WTC11 (cell line): ENCODE measurements around the gene PTPRK. TPM values are rescaled to one million over a fixed set of nuclear protein-coding genes. Genes with fewer than 3 reads are reported as not detected.
A peak's percentile ranks its signal among the peaks of the same experiment; 100 is the strongest.

ENCODE experiments used
- ATAC-seq: fragments of 200-7000 bp; cut with Tn5 transposase; 2 replicates; pipeline ENCODE4 v1.10.0; 2021; ENCODE audit warnings: mild to moderate bottlenecking, moderate library complexity
- CTCF ChIA-PET: fragments of 300-600 bp; sonication (Branson Sonifier 250); formaldehyde crosslinking; loops from one replicate; lab custom pipeline; 2021; ENCODE audit warnings: antibody characterized with exemption; lab: Charles Lee
- POLR2A ChIA-PET: fragments of 350-600 bp; sonication (Branson Sonifier 250); formaldehyde crosslinking; loops from one replicate; lab custom pipeline; 2021; ENCODE audit warnings: antibody characterized with exemption; lab: Charles Lee
- DNase-seq: peaks from one replicate; pipeline ENCODE4 v3.0.0; 2021; ENCODE audit warnings: low spot score
- H3K27ac Mint-ChIP-seq: 2 replicates; pipeline ENCODE4 v1.8.0; 2021; ENCODE audit warnings: mixed read lengths
- H3K27me3 Mint-ChIP-seq: 2 replicates; pipeline ENCODE4 v1.8.0; 2021; ENCODE audit warnings: low read depth, mild to moderate bottlenecking, moderate library complexity, mixed read lengths
- H3K36me3 Mint-ChIP-seq: 2 replicates; pipeline ENCODE4 v1.8.0; 2021; ENCODE audit warnings: mixed read lengths
- H3K4me1 Mint-ChIP-seq: 2 replicates; pipeline ENCODE4 v1.8.0; 2022; ENCODE audit warnings: mixed read lengths
- H3K4me3 Mint-ChIP-seq: 2 replicates; pipeline ENCODE4 v1.8.0; 2021; ENCODE audit warnings: mild to moderate bottlenecking, moderate library complexity, mixed read lengths
- H3K9me3 Mint-ChIP-seq: 2 replicates; pipeline ENCODE4 v1.8.0; 2021; ENCODE audit warnings: mixed read lengths
- CBFB ChIP-seq: sonication (generic); formaldehyde crosslinking; IDR thresholded peaks from 2 replicates; pipeline ENCODE4 v1.8.1; 2022; ENCODE audit warnings: mild to moderate bottlenecking, low read depth, missing genetic modification reagents
- GABPB1 ChIP-seq: sonication (generic); formaldehyde crosslinking; IDR thresholded peaks from 2 replicates; pipeline ENCODE4 v1.8.1; 2023; ENCODE audit warnings: mild to moderate bottlenecking, missing genetic modification reagents
- JAZF1 ChIP-seq: fragments of 250-450 bp; sonication (Bioruptor Pico); IDR thresholded peaks from 2 replicates; pipeline ENCODE4 v1.9.0; 2021; ENCODE audit warnings: moderate library complexity, mild to moderate bottlenecking, inconsistent platforms
- MYBL2 ChIP-seq: sonication (generic); formaldehyde crosslinking; IDR thresholded peaks from 2 replicates; pipeline ENCODE4 v1.8.1; 2023; ENCODE audit warnings: mild to moderate bottlenecking, moderate library complexity, missing genetic modification reagents
- NFE2L1 ChIP-seq: sonication (generic); formaldehyde crosslinking; IDR thresholded peaks from 2 replicates; pipeline ENCODE4 v1.8.1; 2023; ENCODE audit warnings: missing genetic modification reagents
- NR1H2 ChIP-seq: sonication (generic); formaldehyde crosslinking; IDR thresholded peaks from 2 replicates; pipeline ENCODE4 v1.9.0; 2021; ENCODE audit warnings: mild to moderate bottlenecking, moderate library complexity, missing genetic modification reagents
- OVOL2 ChIP-seq: fragments of 250-450 bp; sonication (Bioruptor Pico); IDR thresholded peaks from 2 replicates; pipeline ENCODE4 v1.9.0; 2021; ENCODE audit warnings: mild to moderate bottlenecking, borderline replicate concordance
- PRRX2 ChIP-seq: fragments of 250-450 bp; sonication (Bioruptor Pico); IDR thresholded peaks from 2 replicates; pipeline ENCODE4 v1.8.0; 2021; ENCODE audit warnings: mild to moderate bottlenecking
- RELA ChIP-seq: sonication (generic); formaldehyde crosslinking; IDR thresholded peaks from 2 replicates; pipeline ENCODE4 v1.8.1; 2022; ENCODE audit warnings: missing genetic modification reagents, mild to moderate bottlenecking, borderline replicate concordance
- SMAD4 ChIP-seq: sonication (generic); formaldehyde crosslinking; IDR thresholded peaks from 2 replicates; pipeline ENCODE4 v1.8.0; 2022; ENCODE audit warnings: mild to moderate bottlenecking, missing genetic modification reagents
- SOX15 ChIP-seq: fragments of 250-450 bp; sonication (Bioruptor Pico); IDR thresholded peaks from 2 replicates; pipeline ENCODE4 v1.9.0; 2021; ENCODE audit warnings: mild to moderate bottlenecking
- ZBTB21 ChIP-seq: sonication (generic); formaldehyde crosslinking; IDR thresholded peaks from 2 replicates; pipeline ENCODE4 v1.8.1; 2023; ENCODE audit warnings: mild to moderate bottlenecking, missing genetic modification reagents, borderline replicate concordance
- ZNF219 ChIP-seq: sonication (generic); formaldehyde crosslinking; IDR thresholded peaks from 2 replicates; pipeline ENCODE4 v1.8.0; 2023; ENCODE audit warnings: missing genetic modification reagents, mild to moderate bottlenecking, borderline replicate concordance
- total RNA-seq: library from RNA; stranded (reverse); gene quantifications from 3 replicates; pipeline ENCODE4 v1.2.3, GENCODE V29; 2021
- TF ChIP-seq, protein P1 (sequence below): fragments of 250-450 bp; sonication (Bioruptor Pico); IDR thresholded peaks from 2 replicates; pipeline ENCODE4 v1.9.0; 2021; ENCODE audit warnings: mild to moderate bottlenecking, borderline replicate concordance
- TF ChIP-seq, protein P2 (sequence below): sonication (generic); formaldehyde crosslinking; IDR thresholded peaks from 2 replicates; pipeline ENCODE4 v1.8.1; 2022; ENCODE audit warnings: low read depth, mild to moderate bottlenecking, moderate library complexity, missing genetic modification reagents, borderline replicate concordance
- TF ChIP-seq, protein P3 (sequence below): sonication (generic); formaldehyde crosslinking; IDR thresholded peaks from 2 replicates; pipeline ENCODE4 v1.8.1; 2023; ENCODE audit warnings: mild to moderate bottlenecking, missing genetic modification reagents, moderate library complexity
- TF ChIP-seq, protein P4 (sequence below): sonication (generic); formaldehyde crosslinking; IDR thresholded peaks from 2 replicates; pipeline ENCODE4 v1.8.1; 2023; ENCODE audit warnings: mild to moderate bottlenecking, missing genetic modification reagents
- TF ChIP-seq, protein P5 (sequence below): sonication (generic); formaldehyde crosslinking; IDR thresholded peaks from 2 replicates; pipeline ENCODE4 v1.8.1; 2023; ENCODE audit warnings: mild to moderate bottlenecking, moderate library complexity, missing genetic modification reagents
- TF ChIP-seq, protein P6 (sequence below): sonication (generic); formaldehyde crosslinking; IDR thresholded peaks from 2 replicates; pipeline ENCODE4 v1.8.1; 2022; ENCODE audit warnings: mild to moderate bottlenecking, missing genetic modification reagents, moderate library complexity, borderline replicate concordance
- TF ChIP-seq, protein P7 (sequence below): sonication (generic); formaldehyde crosslinking; IDR thresholded peaks from 2 replicates; pipeline ENCODE4 v1.8.1; 2022; ENCODE audit warnings: mild to moderate bottlenecking, moderate library complexity, missing genetic modification reagents
- TF ChIP-seq, protein P8 (sequence below): sonication (generic); formaldehyde crosslinking; conservative IDR thresholded peaks from 2 replicates; pipeline ENCODE4 v1.8.1; 2022; ENCODE audit warnings: mild to moderate bottlenecking, missing genetic modification reagents

Gene PTPRK
- total RNA-seq, 1 experiment from 2014 or later, result 44.8 TPM

DNA sequence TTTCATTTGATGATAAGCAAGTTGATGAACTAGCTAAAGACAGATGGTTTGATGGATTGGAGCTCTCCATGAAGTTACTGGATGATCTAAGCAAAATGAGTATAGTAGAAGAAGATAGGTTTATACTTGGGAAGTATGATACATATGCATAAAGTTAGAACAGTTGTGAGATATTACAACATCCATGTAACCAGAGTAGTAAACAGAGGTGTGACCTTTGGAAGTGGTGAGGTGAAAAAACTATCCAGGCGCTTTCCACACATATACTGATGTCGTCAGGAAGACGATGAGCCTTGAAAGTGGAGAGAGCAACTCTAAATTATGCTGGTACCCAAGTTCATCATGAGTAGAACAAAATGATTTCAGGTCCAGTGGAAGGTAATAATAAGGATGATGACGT is 271.0 kb downstream of the PTPRK start (continued):
- TF ChIP-seq, protein P1, sequence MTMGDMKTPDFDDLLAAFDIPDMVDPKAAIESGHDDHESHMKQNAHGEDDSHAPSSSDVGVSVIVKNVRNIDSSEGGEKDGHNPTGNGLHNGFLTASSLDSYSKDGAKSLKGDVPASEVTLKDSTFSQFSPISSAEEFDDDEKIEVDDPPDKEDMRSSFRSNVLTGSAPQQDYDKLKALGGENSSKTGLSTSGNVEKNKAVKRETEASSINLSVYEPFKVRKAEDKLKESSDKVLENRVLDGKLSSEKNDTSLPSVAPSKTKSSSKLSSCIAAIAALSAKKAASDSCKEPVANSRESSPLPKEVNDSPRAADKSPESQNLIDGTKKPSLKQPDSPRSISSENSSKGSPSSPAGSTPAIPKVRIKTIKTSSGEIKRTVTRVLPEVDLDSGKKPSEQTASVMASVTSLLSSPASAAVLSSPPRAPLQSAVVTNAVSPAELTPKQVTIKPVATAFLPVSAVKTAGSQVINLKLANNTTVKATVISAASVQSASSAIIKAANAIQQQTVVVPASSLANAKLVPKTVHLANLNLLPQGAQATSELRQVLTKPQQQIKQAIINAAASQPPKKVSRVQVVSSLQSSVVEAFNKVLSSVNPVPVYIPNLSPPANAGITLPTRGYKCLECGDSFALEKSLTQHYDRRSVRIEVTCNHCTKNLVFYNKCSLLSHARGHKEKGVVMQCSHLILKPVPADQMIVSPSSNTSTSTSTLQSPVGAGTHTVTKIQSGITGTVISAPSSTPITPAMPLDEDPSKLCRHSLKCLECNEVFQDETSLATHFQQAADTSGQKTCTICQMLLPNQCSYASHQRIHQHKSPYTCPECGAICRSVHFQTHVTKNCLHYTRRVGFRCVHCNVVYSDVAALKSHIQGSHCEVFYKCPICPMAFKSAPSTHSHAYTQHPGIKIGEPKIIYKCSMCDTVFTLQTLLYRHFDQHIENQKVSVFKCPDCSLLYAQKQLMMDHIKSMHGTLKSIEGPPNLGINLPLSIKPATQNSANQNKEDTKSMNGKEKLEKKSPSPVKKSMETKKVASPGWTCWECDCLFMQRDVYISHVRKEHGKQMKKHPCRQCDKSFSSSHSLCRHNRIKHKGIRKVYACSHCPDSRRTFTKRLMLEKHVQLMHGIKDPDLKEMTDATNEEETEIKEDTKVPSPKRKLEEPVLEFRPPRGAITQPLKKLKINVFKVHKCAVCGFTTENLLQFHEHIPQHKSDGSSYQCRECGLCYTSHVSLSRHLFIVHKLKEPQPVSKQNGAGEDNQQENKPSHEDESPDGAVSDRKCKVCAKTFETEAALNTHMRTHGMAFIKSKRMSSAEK (CRISPR knock-in tag), result no peak
- TF ChIP-seq, protein P2, sequence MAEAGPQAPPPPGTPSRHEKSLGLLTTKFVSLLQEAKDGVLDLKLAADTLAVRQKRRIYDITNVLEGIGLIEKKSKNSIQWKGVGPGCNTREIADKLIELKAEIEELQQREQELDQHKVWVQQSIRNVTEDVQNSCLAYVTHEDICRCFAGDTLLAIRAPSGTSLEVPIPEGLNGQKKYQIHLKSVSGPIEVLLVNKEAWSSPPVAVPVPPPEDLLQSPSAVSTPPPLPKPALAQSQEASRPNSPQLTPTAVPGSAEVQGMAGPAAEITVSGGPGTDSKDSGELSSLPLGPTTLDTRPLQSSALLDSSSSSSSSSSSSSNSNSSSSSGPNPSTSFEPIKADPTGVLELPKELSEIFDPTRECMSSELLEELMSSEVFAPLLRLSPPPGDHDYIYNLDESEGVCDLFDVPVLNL (CRISPR knock-in tag), result no peak
- TF ChIP-seq, protein P3, sequence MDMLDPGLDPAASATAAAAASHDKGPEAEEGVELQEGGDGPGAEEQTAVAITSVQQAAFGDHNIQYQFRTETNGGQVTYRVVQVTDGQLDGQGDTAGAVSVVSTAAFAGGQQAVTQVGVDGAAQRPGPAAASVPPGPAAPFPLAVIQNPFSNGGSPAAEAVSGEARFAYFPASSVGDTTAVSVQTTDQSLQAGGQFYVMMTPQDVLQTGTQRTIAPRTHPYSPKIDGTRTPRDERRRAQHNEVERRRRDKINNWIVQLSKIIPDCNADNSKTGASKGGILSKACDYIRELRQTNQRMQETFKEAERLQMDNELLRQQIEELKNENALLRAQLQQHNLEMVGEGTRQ (CRISPR knock-in tag), result no peak
- TF ChIP-seq CBFB (CRISPR knock-in tag), result no peak
- TF ChIP-seq, protein P4, sequence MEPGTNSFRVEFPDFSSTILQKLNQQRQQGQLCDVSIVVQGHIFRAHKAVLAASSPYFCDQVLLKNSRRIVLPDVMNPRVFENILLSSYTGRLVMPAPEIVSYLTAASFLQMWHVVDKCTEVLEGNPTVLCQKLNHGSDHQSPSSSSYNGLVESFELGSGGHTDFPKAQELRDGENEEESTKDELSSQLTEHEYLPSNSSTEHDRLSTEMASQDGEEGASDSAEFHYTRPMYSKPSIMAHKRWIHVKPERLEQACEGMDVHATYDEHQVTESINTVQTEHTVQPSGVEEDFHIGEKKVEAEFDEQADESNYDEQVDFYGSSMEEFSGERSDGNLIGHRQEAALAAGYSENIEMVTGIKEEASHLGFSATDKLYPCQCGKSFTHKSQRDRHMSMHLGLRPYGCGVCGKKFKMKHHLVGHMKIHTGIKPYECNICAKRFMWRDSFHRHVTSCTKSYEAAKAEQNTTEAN (CRISPR knock-in tag), result no peak
- TF ChIP-seq PRRX2 (CRISPR knock-in tag), result no peak

DNA sequence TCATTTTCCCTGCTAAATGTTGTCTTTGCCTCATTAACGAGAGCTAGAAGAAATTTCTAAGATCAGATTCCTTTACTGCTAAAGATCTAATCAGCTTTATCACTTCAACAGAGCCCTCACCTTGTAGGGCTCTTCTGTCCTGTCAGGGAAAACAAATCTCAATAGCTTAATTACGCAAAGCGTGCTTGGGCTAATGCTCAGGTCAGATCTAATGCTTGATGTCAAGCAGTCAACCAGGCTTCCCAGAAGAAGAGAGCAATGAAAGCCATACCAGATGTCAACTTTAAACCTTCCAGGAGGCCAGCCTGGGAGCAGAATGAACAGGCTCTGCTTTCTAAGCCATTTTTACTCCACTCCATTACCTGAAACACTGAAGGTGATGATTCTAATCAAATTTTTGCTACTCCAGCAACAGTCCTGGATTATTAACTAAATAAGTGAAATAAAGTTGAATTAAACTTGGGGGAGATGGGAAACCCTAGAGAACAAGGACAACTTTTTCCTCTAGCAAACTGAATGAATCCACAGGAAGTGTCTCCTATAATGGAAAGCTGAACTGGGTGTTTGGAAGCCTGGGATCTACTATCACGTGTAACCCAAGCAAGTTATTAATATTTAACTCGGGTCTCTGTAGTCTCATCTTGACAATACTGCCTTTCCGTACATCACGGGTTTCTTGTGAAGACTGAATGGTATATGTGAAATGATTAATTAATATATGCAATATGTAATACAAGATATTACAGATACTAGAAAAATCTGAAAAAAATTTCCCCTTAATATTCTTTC is 273.7 kb downstream of the PTPRK start:
- ChIA-PET POLR2A (interaction anchor here (0.7 kb wide), 1 partner anchor 309 kb away, joined by 3 read pairs; no protein-coding TSS in a partner anchor), CTCF (no interaction called here)
- Mint-ChIP-seq H3K4me1 (peaks cover 4% of the 10 kb centered on the region; the same call in 1 of the 2 replicates), H3K4me3 (no peak overlapping the region), H3K9me3 (no peaks in the 10 kb centered on the region), H3K27me3 (no peaks in the 10 kb centered on the region), H3K27ac (peak overlapping the region; percentile 36; the same call in 1 of the 2 replicates), H3K36me3 (no peaks in the 10 kb centered on the region)
- TF ChIP-seq RELA (CRISPR knock-in tag) (no peak), SOX15 (CRISPR knock-in tag) (no peak), GABPB1 (CRISPR knock-in tag) (no peak), SMAD4 (CRISPR knock-in tag) (no peak), JAZF1 (CRISPR knock-in tag) (no peak), MYBL2 (no peak), OVOL2 (CRISPR knock-in tag) (no peak), NFE2L1 (CRISPR knock-in tag) (no peak), NR1H2 (CRISPR knock-in tag) (no peak), ZNF219 (no peak), ZBTB21 (CRISPR knock-in tag) (no peak)
- TF ChIP-seq, protein P5, sequence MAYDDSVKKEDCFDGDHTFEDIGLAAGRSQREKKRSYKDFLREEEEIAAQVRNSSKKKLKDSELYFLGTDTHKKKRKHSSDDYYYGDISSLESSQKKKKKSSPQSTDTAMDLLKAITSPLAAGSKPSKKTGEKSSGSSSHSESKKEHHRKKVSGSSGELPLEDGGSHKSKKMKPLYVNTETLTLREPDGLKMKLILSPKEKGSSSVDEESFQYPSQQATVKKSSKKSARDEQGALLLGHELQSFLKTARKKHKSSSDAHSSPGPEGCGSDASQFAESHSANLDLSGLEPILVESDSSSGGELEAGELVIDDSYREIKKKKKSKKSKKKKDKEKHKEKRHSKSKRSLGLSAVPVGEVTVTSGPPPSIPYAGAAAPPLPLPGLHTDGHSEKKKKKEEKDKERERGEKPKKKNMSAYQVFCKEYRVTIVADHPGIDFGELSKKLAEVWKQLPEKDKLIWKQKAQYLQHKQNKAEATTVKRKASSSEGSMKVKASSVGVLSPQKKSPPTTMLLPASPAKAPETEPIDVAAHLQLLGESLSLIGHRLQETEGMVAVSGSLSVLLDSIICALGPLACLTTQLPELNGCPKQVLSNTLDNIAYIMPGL (CRISPR knock-in tag), result no peak
- TF ChIP-seq, protein P6, sequence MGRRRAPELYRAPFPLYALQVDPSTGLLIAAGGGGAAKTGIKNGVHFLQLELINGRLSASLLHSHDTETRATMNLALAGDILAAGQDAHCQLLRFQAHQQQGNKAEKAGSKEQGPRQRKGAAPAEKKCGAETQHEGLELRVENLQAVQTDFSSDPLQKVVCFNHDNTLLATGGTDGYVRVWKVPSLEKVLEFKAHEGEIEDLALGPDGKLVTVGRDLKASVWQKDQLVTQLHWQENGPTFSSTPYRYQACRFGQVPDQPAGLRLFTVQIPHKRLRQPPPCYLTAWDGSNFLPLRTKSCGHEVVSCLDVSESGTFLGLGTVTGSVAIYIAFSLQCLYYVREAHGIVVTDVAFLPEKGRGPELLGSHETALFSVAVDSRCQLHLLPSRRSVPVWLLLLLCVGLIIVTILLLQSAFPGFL (CRISPR knock-in tag), result no peak
- TF ChIP-seq, protein P3 (CRISPR knock-in tag), result no peak
- TF ChIP-seq, protein P7, sequence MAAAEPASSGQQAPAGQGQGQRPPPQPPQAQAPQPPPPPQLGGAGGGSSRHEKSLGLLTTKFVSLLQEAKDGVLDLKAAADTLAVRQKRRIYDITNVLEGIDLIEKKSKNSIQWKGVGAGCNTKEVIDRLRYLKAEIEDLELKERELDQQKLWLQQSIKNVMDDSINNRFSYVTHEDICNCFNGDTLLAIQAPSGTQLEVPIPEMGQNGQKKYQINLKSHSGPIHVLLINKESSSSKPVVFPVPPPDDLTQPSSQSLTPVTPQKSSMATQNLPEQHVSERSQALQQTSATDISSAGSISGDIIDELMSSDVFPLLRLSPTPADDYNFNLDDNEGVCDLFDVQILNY, result no peak
- TF ChIP-seq, protein P8, sequence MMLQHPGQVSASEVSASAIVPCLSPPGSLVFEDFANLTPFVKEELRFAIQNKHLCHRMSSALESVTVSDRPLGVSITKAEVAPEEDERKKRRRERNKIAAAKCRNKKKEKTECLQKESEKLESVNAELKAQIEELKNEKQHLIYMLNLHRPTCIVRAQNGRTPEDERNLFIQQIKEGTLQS (CRISPR knock-in tag), result no peak
- ATAC-seq (no peak), DNase-seq (no peak)
